Endothelial cell of umbilical vein (primary cell): ENCODE data around the gene PDE7B.

Experiments used
- POLR2A ChIP-seq: IDR thresholded peaks from 2 replicates; pipeline ENCODE4 v1.6.1; 2012; ENCODE audit warnings: low read depth, mild to moderate bottlenecking, control low read depth, low read length
- POLR2AphosphoS5 ChIP-seq: IDR thresholded peaks from 2 replicates; pipeline ENCODE4 v1.6.1; 2012; ENCODE audit warnings: low read depth, mild to moderate bottlenecking, control low read depth, low read length, moderate library complexity; ENCODE audit not compliant: insufficient read depth

GRCh38 chr6:135944120-135944519 is 92.6 kb downstream of the PDE7B start:
- TF ChIP-seq POLR2AphosphoS5, result no peak
- TF ChIP-seq POLR2A, result no peak
